Activated CD8-positive, alpha-beta memory T cell treated with anti-CD3 and anti-CD28 coated beads, Interleukin-2, amount 10 ng/mL, durations not matched to agents 7 days and 5 days (primary cell): ENCODE measurements around the gene CDC23. TPM values are rescaled to one million over a fixed set of nuclear protein-coding genes. Genes with fewer than 3 reads are reported as not detected.
"Not testable (repeated sequence)": the region's sequence is repeated elsewhere in the genome, so short reads cannot be mapped to it uniquely, and the experiment has no call there.

Experiments
- ATAC-seq: fragments of 150-1000 bp; cut with Tn5 transposase; one replicate; pipeline ENCODE4 v1.10.0; 2021; ENCODE audit warnings: moderate library complexity
- CTCF ChIA-PET: fragments of 350-600 bp; sonication (Branson Sonifier 250); formaldehyde crosslinking; loops from one replicate; lab custom pipeline; 2021; ENCODE audit warnings: antibody characterized with exemption; lab: Charles Lee
- DNase-seq: peaks from one replicate; pipeline ENCODE4 v3.0.0-alpha.2; 2020
- H3K27ac Mint-ChIP-seq: one replicate; pipeline ENCODE4 v1.8.0; 2021; ENCODE audit warnings: mild to moderate bottlenecking, mixed read lengths
- H3K27me3 Mint-ChIP-seq: one replicate; pipeline ENCODE4 v1.8.0; 2021; ENCODE audit warnings: mixed read lengths
- H3K36me3 Mint-ChIP-seq: one replicate; pipeline ENCODE4 v1.8.0; 2021; ENCODE audit warnings: mild to moderate bottlenecking, mixed read lengths
- H3K4me1 Mint-ChIP-seq: one replicate; pipeline ENCODE4 v1.8.0; 2021; ENCODE audit warnings: mixed read lengths
- H3K4me3 Mint-ChIP-seq: one replicate; pipeline ENCODE4 v1.8.0; 2021; ENCODE audit warnings: mild to moderate bottlenecking, moderate library complexity, mixed read lengths
- H3K9me3 Mint-ChIP-seq: one replicate; pipeline ENCODE4 v1.8.0; 2022; ENCODE audit warnings: low read depth, mixed read lengths
- total RNA-seq, 2 experiments: library from RNA; stranded (reverse); gene quantifications; one replicate each; pipeline ENCODE4 v1.2.3, GENCODE V29; 2021

Gene CDC23
- total RNA-seq, 2 experiments from 2014 or later, result 37.0 to 42.7 TPM

DNA sequence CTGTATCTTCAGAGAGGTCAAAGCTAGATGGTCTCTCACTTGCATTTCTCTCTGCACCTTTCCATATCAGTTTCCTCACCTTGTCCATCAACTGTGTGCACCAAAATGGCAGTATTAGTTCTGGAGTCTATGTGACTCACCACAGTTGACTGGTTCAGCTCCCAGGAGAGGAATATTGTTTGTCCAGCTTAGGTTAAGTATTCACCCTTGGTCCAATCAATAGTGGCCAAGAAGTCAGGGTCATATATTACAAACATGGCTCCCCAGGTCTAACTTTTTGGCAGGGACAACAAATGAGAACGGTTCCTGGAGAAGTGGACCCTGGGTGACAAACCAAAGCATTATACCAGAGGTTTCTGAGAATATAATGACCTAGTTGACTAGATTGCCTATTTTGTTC lies 24.9 kb upstream of the CDC23 start:
- H3K4me1 Mint-ChIP-seq, result peaks cover 16% of the 10 kb centered on the region
- DNase-seq, result no peak
- no peak overlapping the region for H3K27ac Mint-ChIP-seq
- H3K4me3 Mint-ChIP-seq, result no peak overlapping the region
- H3K9me3 Mint-ChIP-seq, result no peaks in the 10 kb centered on the region
- ATAC-seq, result no peak
- CTCF ChIA-PET, result interaction anchor here (1.2 kb wide), 1 partner anchor 29 kb away, joined by 3 read pairs; no protein-coding TSS in a partner anchor
- peaks cover 54% of the 10 kb centered on the region for H3K27me3 Mint-ChIP-seq
- no peaks in the 10 kb centered on the region for H3K36me3 Mint-ChIP-seq

DNA sequence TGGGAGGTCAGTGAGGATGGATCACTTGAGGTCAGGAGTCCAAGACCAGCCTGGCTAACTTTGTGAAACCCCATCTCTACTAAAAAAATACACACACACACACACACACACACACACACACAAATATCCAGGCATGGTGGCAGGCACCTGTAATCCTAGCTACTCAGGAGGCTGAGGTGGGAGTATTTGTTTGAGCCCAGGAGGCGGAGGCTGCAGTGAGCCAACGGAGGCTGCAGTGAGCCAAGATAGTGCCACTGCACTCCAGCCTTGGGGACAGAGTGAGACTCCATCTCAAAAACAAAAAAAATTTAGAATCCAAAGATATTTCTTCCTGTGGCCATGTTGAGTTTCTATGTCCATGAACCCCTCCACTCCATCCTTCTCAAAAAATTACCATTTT lies 21.5 kb upstream of the CDC23 start:
- Mint-ChIP-seq H3K4me3 (no peak overlapping the region), H3K9me3 (no peaks in the 10 kb centered on the region), H3K27ac (no peak overlapping the region), H3K4me1 (peaks cover 1% of the 10 kb centered on the region), H3K27me3 (peaks cover 40% of the 10 kb centered on the region), H3K36me3 (no peaks in the 10 kb centered on the region)
- CTCF ChIA-PET, result no interaction called here
- DNase-seq, result no peak
- ATAC-seq, result no peak

DNA sequence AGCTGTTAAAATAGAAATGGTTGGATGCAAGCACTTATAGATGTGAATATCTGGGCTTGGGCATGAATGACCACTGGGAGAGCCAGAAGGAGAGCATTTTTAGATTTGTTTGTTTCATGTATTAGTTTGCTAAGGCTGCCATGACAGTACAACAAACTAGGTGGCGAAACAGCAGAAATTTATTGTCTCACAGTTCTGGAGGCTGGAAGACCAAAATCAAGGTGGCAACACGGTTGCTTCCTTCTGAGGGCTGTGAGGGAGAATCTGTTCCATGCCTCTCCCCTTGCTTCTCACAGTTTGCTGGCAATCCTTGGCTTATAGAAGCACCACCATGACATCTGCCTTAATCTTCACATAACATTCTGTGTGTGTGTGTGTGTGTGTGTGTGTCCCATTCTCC lies 20.2 kb upstream of the CDC23 start:
- Mint-ChIP-seq H3K9me3 (no peaks in the 10 kb centered on the region), H3K4me1 (no peaks in the 10 kb centered on the region), H3K27me3 (peaks cover 29% of the 10 kb centered on the region), H3K27ac (no peak overlapping the region), H3K36me3 (no peaks in the 10 kb centered on the region), H3K4me3 (no peak overlapping the region)
- CTCF ChIA-PET, result interaction anchor here (0.6 to 1.2 kb wide), 2 partner anchors 16 to 270 kb away, joined by 3 read pairs; no protein-coding TSS in a partner anchor
- no peak for ATAC-seq
- DNase-seq, result no peak

DNA sequence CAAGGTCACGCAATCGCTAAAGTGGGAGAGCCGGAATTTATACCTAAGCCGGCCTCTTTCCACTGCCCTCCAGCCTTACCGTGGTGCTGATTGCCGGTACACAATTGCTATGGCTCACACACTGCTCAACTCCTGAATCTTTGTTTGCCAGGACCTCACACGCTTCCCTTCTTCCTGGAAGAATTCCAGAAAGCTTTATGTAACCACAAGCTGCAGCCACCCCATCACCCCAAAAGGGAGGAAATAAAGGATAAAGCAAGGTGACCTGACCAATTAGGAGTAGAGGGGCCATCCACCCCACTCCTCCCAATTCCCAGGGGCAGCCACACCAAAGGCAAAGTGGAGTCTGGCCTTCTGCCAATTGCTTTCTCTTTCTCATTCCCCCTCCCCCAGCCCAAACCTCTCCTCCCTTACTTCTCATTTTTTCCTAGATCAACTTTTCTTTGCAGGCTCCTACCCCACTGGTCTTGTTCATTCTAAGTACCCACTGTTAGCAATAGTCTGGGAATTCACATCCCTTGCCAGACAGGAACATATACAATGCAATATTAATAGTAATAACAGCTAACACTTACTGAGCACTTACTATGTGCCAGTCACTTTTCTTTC lies 18.0 kb upstream of the CDC23 start:
- Mint-ChIP-seq H3K4me3 (no peak overlapping the region), H3K27ac (no peak overlapping the region), H3K4me1 (no peaks in the 10 kb centered on the region), H3K9me3 (no peaks in the 10 kb centered on the region), H3K36me3 (no peaks in the 10 kb centered on the region), H3K27me3 (peaks cover 22% of the 10 kb centered on the region)
- ATAC-seq (no peak), DNase-seq (no peak)
- CTCF ChIA-PET, result interaction anchor here (0.5 to 1.3 kb wide), 3 partner anchors 10 to 317 kb away, joined by 3 read pairs; no protein-coding TSS in a partner anchor

DNA sequence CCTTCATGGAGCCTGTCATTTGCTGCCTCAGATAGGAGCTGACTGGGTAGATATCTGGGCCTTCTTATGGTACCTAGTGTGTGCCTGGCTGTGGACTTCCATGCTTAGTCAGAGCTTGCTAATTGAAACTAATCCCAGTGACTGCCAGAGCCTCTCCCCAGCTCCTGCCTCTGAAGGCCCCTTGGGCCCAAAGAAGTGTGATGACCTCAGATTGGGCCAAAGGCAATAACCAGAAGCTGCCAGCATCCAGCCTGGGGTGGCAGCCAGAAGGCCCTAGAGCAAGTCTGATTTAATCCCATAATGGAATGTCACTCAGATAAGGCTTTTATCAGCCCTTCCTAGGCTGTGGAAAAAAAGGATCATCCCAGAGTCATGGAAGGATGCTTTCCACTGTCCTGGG lies 17.1 kb upstream of the CDC23 start:
- Mint-ChIP-seq H3K27me3 (peaks cover 28% of the 10 kb centered on the region), H3K27ac (no peak overlapping the region), H3K36me3 (no peaks in the 10 kb centered on the region), H3K4me1 (no peaks in the 10 kb centered on the region), H3K9me3 (no peaks in the 10 kb centered on the region), H3K4me3 (no peak overlapping the region)
- CTCF ChIA-PET, result interaction anchor here (1.3 to 1.5 kb wide), 2 partner anchors 9 to 10 kb away, joined by 3 to 4 read pairs; no protein-coding TSS in a partner anchor
- ATAC-seq, result no peak
- DNase-seq, result no peak

DNA sequence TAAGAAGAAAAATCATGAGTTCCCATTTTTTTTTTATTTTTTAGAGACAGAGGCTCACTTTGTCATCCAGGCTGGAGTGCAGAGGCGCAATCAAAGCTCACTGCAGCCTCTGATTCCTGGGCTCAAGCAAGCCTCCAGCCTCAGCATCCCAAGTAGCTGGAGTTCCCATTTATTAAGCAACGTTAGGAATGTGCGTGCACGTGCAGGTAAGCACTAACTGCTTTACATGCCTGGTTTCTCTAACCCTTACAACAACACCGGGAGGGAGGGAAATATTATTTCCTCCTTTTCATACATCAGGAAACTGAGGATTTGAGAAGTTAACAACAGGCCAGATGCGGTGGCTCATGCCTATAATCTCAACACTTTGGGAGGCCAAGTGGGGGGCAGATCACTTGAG lies 16.3 kb upstream of the CDC23 start:
- no peaks in the 10 kb centered on the region for H3K9me3 Mint-ChIP-seq
- no peaks in the 10 kb centered on the region for H3K4me1 Mint-ChIP-seq
- no peaks in the 10 kb centered on the region for H3K36me3 Mint-ChIP-seq
- DNase-seq (no peak), ATAC-seq (no peak)
- peaks cover 27% of the 10 kb centered on the region for H3K27me3 Mint-ChIP-seq
- CTCF ChIA-PET, result interaction anchor here (0.7 to 1.5 kb wide), 2 partner anchors 10 to 340 kb away, joined by 3 to 4 read pairs; no protein-coding TSS in a partner anchor
- H3K27ac Mint-ChIP-seq, result no peak overlapping the region
- no peak overlapping the region for H3K4me3 Mint-ChIP-seq

DNA sequence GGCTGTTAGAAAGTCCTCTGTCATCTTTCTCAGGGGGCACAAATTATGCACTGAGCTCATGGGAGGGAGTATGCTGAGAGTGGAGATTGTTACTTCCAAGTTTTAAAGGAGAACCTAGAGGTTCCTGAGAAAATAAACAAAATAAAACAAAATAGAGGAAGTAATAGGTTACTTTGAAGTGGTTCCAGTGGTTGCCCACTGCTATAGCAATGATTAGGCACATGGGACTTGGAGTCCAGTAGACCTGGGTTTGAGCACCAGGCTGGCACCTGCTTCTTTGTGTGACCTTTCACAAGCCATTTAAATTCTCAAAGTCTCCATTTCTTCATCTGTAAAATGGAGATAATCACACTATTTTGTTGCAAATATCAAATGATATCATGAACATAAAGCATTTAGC lies 13.8 kb upstream of the CDC23 start:
- DNase-seq (no peak), ATAC-seq (no peak)
- H3K4me3 Mint-ChIP-seq, result no peak overlapping the region
- H3K9me3 Mint-ChIP-seq, result no peaks in the 10 kb centered on the region
- peaks cover 6% of the 10 kb centered on the region for H3K4me1 Mint-ChIP-seq
- no peak overlapping the region for H3K27ac Mint-ChIP-seq
- CTCF ChIA-PET, result no interaction called here
- peaks cover 26% of the 10 kb centered on the region for H3K27me3 Mint-ChIP-seq
- H3K36me3 Mint-ChIP-seq, result no peaks in the 10 kb centered on the region

DNA sequence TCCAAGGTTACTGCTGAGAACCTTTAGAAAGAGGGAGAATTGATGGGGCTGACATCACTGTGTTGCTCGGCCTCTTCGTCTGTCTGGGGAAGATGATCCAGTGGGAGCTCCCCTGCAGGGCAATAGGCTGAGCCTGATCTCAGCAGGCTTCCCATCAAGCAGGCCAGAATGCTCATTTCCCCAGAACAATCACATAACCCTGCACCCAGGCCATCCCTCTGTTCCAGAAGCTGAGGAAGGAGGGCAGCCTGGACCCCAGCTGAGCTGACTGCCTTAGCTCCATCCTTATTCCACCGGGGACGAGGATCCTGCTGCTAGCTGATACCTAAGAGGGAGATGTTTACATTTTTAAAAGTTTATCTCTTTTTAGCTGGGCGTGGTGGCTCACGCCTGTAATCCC lies 11.6 kb upstream of the CDC23 start:
- H3K27ac Mint-ChIP-seq, result no peak overlapping the region
- no peak overlapping the region for H3K4me3 Mint-ChIP-seq
- peaks cover 6% of the 10 kb centered on the region for H3K4me1 Mint-ChIP-seq
- H3K9me3 Mint-ChIP-seq, result no peaks in the 10 kb centered on the region
- peaks cover 20% of the 10 kb centered on the region for H3K27me3 Mint-ChIP-seq
- ATAC-seq, result no peak
- DNase-seq, result no peak
- H3K36me3 Mint-ChIP-seq, result no peaks in the 10 kb centered on the region
- CTCF ChIA-PET, result interaction anchor here (1.2 kb wide), 2 partner anchors 45 to 186 kb away, joined by 3 to 4 read pairs; no protein-coding TSS in a partner anchor

DNA sequence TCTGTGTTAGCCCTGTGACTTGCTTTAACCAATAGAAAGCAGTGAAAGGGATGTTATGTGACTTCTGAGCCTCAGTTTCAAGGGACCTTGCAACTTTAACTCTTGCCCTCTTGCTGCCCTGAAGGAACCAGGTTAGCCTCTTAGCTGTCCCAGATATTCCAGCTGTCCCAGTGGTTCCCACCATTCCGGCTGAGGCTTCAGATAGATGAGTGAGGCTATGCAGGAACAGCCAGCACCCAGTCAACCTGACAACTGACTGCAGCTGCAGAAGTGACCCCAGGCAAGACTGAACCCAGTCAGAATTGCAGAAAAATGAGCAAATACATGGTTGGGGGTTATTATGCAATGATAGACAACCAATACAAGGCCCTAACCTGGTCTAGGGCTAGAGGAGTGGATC lies 10.4 kb upstream of the CDC23 start:
- Mint-ChIP-seq H3K9me3 (no peaks in the 10 kb centered on the region), H3K27ac (no peak overlapping the region), H3K4me3 (no peak overlapping the region), H3K36me3 (no peaks in the 10 kb centered on the region), H3K27me3 (peaks cover 26% of the 10 kb centered on the region), H3K4me1 (peaks cover 6% of the 10 kb centered on the region)
- CTCF ChIA-PET, result interaction anchor here (0.6 to 1.5 kb wide), 11 partner anchors 11 to 188 kb away, joined by 3 to 4 read pairs (median 4); partner anchors contain the start of genes CDC23 and CDC25C
- DNase-seq (no peak), ATAC-seq (no peak)

DNA sequence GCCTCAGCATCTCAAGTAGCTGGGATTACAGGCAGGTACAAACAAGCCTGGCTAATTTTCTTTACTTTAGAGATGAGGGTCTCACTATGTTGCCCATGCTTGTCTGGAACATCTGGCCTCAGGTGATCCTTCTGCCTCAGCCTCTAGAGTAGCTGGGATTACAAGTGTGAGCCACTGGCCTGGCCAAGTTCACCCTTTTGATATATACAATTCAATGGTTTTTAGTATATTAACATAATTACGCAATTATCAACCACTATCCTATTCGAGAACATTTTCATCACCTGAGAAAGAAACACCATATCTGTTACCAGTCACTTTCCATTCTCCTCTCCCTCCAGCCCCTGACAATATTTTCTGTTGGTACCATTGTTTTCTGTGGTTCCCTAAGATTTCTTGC lies 3.7 kb upstream of the CDC23 start:
- no peaks in the 10 kb centered on the region for H3K9me3 Mint-ChIP-seq
- H3K36me3 Mint-ChIP-seq, result peaks cover 3% of the 10 kb centered on the region
- peaks cover 10% of the 10 kb centered on the region for H3K27me3 Mint-ChIP-seq
- ATAC-seq, result no peak
- H3K27ac Mint-ChIP-seq, result no peak overlapping the region
- H3K4me3 Mint-ChIP-seq, result no peak overlapping the region
- H3K4me1 Mint-ChIP-seq, result peaks cover 14% of the 10 kb centered on the region
- DNase-seq, result no peak
- CTCF ChIA-PET, result interaction anchor here (0.9 kb wide), 1 partner anchor 194 kb away, joined by 4 read pairs; no protein-coding TSS in a partner anchor

DNA sequence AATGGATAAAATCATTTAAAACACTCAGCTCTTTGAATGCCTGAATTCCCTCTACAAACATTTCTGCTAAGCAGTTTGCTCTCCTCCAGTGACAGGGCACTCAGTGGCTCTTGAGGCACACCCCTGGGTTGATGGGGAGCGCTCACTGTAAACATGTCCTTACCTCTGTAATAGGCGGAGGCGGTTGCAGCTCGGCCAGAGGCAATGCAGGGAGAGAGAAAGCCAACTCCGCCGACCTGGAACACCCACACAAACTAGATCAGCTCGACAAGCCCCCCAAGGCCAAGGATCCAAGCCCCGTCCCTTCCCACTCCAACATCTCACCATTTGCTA lies 329 bp downstream of the CDC23 start:
- Mint-ChIP-seq H3K27me3 (no peaks in the 10 kb centered on the region), H3K4me1 (peaks cover 27% of the 10 kb centered on the region), H3K4me3 (peak overlapping the region; percentile 97), H3K27ac (peak overlapping the region; percentile 99), H3K36me3 (peaks cover 10% of the 10 kb centered on the region), H3K9me3 (no peaks in the 10 kb centered on the region)
- CTCF ChIA-PET, result interaction anchor here (1.0 to 3.7 kb wide), 5 partner anchors 10 to 250 kb away, joined by 3 to 28 read pairs (median 4); partner anchors contain the start of gene KDM3B
- DNase-seq (no peak), ATAC-seq (peak; percentile 32)

DNA sequence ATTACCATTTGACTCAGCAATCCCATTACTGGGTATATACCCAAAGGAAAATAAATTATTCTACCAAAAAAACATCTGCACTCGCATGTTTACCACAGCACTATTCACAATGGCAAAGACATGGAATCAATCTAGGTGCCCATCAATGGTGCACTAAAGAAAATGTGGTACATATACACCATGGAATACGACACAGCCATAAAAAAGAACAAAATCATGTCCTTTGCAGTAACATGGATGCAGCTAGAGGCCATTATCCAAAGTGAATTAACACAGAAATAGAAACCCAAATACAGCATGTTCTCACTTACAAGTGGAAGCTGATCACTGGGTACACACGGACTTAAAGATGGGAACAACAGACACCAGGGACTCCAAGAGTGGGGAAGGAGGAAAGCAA lies 2.1 kb downstream of the CDC23 start:
- Mint-ChIP-seq H3K9me3 (no peaks in the 10 kb centered on the region), H3K4me1 (peaks cover 27% of the 10 kb centered on the region), H3K36me3 (peaks cover 13% of the 10 kb centered on the region), H3K4me3 (peak overlapping the region; percentile 41), H3K27ac (no peak overlapping the region), H3K27me3 (no peaks in the 10 kb centered on the region)
- ATAC-seq, result no peak
- DNase-seq, result no peak
- CTCF ChIA-PET, result interaction anchor here (0.8 to 1.0 kb wide), 2 partner anchors 11 to 129 kb away, joined by 3 read pairs; no protein-coding TSS in a partner anchor

DNA sequence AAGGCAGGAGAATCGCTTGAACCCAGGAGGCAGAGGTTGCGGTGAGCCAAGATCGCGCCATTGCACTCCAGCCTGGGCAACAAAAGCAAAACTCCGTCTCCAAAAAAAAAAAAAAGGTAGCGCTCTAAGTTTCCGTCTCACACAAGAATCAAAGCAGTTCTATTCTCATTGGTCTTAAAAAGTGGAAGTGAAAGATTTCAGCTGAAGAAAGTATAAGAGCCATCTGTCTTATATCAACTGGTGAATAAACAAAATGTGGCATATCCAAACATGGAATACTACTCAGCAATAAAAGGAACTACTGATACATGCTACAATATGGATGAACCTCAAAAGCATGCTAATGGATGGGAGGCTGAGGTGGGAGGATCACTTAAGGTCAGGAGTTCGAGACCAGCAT lies 19.3 kb downstream of the CDC23 start:
- DNase-seq, H3K27me3 Mint-ChIP-seq, H3K4me1 Mint-ChIP-seq, H3K4me3 Mint-ChIP-seq, ATAC-seq, H3K27ac Mint-ChIP-seq, H3K9me3 Mint-ChIP-seq: not testable (repeated sequence)
- CTCF ChIA-PET, result interaction anchor here (2.8 kb wide), 1 partner anchor 14 kb away, joined by 12 read pairs; the partner anchor contains the start of genes BRD8 and KIF20A
- peaks cover 32% of the 10 kb centered on the region for H3K36me3 Mint-ChIP-seq

DNA sequence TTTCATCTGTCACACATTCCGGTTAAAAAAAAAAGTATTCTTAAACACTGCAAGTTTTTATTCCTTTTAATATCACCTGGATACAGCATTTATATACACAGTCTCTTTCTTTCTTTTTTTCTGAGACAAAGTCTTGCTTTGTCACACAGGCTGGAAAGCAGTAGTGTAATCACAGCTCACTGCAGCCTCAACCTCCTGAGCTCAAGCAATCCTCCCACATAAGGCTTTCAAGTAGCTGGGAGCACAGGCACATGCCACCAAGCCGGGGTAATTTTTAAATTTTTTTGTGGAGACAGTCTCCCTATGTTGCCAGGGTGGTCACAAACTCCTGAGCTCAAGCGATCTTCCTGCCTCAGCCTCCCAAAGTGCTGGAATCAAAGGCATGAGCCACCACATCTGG lies 20.3 kb downstream of the CDC23 start:
- Mint-ChIP-seq H3K27me3 (no peaks in the 10 kb centered on the region), H3K36me3 (peaks cover 39% of the 10 kb centered on the region), H3K9me3 (no peaks in the 10 kb centered on the region), H3K4me1 (no peaks in the 10 kb centered on the region), H3K4me3 (no peak overlapping the region), H3K27ac (no peak overlapping the region)
- DNase-seq, result no peak
- ATAC-seq, result no peak
- CTCF ChIA-PET, result interaction anchor here (0.7 to 2.8 kb wide), 3 partner anchors 13 to 443 kb away, joined by 3 to 12 read pairs (median 4); partner anchors contain the start of genes BRD8, KDM3B and KIF20A
